IMR-90 (cell line): Measurements from ENCODE around the gene ANO9. TPM values are rescaled to one million over a fixed set of nuclear protein-coding genes. Genes with fewer than 3 reads are reported as not detected.

ENCODE experiments used
- ATAC-seq: fragments of 200-7000 bp; cut with Tn5 transposase; 2 replicates; pipeline ENCODE4 v1.9.1; 2020; ENCODE audit warnings: low read depth, mild to moderate bottlenecking, moderate library complexity
- BruUV-seq: library from RNA; stranded (reverse); fragments of 400-500 nt; replicated peaks from 2 replicates; lab custom pipeline; 2021; lab: Mats Ljungman, UMichigan
- CTCF ChIA-PET: fragments of 300-600 bp; formaldehyde crosslinking; extraction: SDS; loops from one replicate; lab custom pipeline; 2021; ENCODE audit warnings: antibody characterized with exemption; lab: Yijun Ruan, JAX
- POLR2A ChIA-PET: fragments of 300-600 bp; sonication (Branson Sonifier 250); formaldehyde crosslinking; loops from one replicate; lab custom pipeline; 2022; ENCODE audit warnings: antibody characterized with exemption; ENCODE audit not compliant: unreplicated experiment; lab: Charles Lee
- DNase-seq: peaks from one replicate; pipeline ENCODE4 v3.0.0; 2013
- H2AFZ ChIP-seq: replicated peaks from 2 replicates; pipeline ENCODE3; 2013; ENCODE audit warnings: low read length, mild to moderate bottlenecking; ENCODE audit not compliant: poor library complexity
- H2AK5ac ChIP-seq: 2 replicates; pipeline ENCODE4 v1.6.1; 2013; ENCODE audit warnings: low read depth, low read length, inconsistent platforms
- H2AK9ac ChIP-seq: replicated peaks from 2 replicates; pipeline ENCODE3; 2013; ENCODE audit warnings: mild to moderate bottlenecking, low read depth, low read length, moderate library complexity; ENCODE audit not compliant: poor library complexity
- H2BK120ac ChIP-seq: 2 replicates; pipeline ENCODE4 v1.6.1; 2013; ENCODE audit warnings: low read depth, low read length, inconsistent platforms
- H2BK15ac ChIP-seq: 3 replicates; pipeline ENCODE4 v1.6.1; 2013; ENCODE audit warnings: low read depth, low read length, inconsistent platforms
- H2BK20ac ChIP-seq: 2 replicates; pipeline ENCODE4 v1.6.1; 2013; ENCODE audit warnings: low read depth, mild to moderate bottlenecking, inconsistent platforms, low read length, moderate library complexity
- H2BK5ac ChIP-seq: 2 replicates; pipeline ENCODE4 v1.6.1; 2013; ENCODE audit warnings: mild to moderate bottlenecking, low read depth, low read length, inconsistent platforms; ENCODE audit not compliant: poor library complexity, severe bottlenecking
- H3K14ac ChIP-seq: replicated peaks from 2 replicates; pipeline ENCODE4 v1.6.1; 2013; ENCODE audit warnings: low read depth, low read length, inconsistent platforms
- H3K18ac ChIP-seq: 2 replicates; pipeline ENCODE4 v1.6.1; 2013; ENCODE audit warnings: low read depth, low read length, control low read depth
- H3K23ac ChIP-seq: 2 replicates; pipeline ENCODE4 v1.6.1; 2013; ENCODE audit warnings: low read depth, low read length, inconsistent platforms
- H3K27ac ChIP-seq: 2 replicates; pipeline ENCODE4 v1.5.1; 2013; ENCODE audit warnings: mild to moderate bottlenecking, control low read depth, low read length; ENCODE audit not compliant: insufficient read depth
- H3K27me3 ChIP-seq: 2 replicates; pipeline ENCODE4 v1.6.1; 2013; ENCODE audit warnings: low read length; ENCODE audit not compliant: control insufficient read depth, insufficient read depth
- H3K36me3 ChIP-seq: 2 replicates; pipeline ENCODE4 v1.6.1; 2013; ENCODE audit warnings: low read length, mixed read lengths; ENCODE audit not compliant: control insufficient read depth, insufficient read depth
- H3K4ac ChIP-seq: 2 replicates; pipeline ENCODE4 v1.6.1; 2013; ENCODE audit warnings: low read depth, low read length, inconsistent platforms
- H3K4me1 ChIP-seq: 2 replicates; pipeline ENCODE4 v1.6.1; 2013; ENCODE audit warnings: low read length, mixed read lengths; ENCODE audit not compliant: control insufficient read depth, insufficient read depth
- H3K4me2 ChIP-seq: 2 replicates; pipeline ENCODE4 v1.6.1; 2013; ENCODE audit warnings: low read depth, mild to moderate bottlenecking, control low read depth, low read length, moderate library complexity
- H3K4me3 ChIP-seq: 2 replicates; pipeline ENCODE4 v1.5.1; 2013; ENCODE audit warnings: low read depth, mild to moderate bottlenecking, control low read depth, low read length, moderate library complexity; ENCODE audit not compliant: insufficient read depth
- H3K56ac ChIP-seq: 2 replicates; pipeline ENCODE4 v1.6.1; 2013; ENCODE audit warnings: low read length, inconsistent platforms; ENCODE audit not compliant: insufficient read depth; ENCODE audit errors: extremely low read depth
- H3K79me1 ChIP-seq, 2 experiments: 2 replicates each; pipeline ENCODE4 v1.6.1; 2013; ENCODE audit warnings: low read length in 2 of 2, inconsistent platforms in 1 of 2, low read depth in 1 of 2
- H3K9ac ChIP-seq: 2 replicates; pipeline ENCODE4 v1.6.1; 2013; ENCODE audit warnings: low read depth, low read length, control low read depth
- H3K9me1 ChIP-seq: 2 replicates; pipeline ENCODE4 v1.6.1; 2013; ENCODE audit warnings: low read length, inconsistent platforms; ENCODE audit not compliant: insufficient read depth
- H3K9me3 ChIP-seq: 2 replicates; pipeline ENCODE4 v1.6.1; 2013; ENCODE audit warnings: low read length; ENCODE audit not compliant: control insufficient read depth, insufficient read depth
- H4K20me1 ChIP-seq: 2 replicates; pipeline ENCODE4 v1.6.1; 2013; ENCODE audit warnings: low read length, inconsistent platforms; ENCODE audit not compliant: insufficient read depth
- H4K5ac ChIP-seq: 2 replicates; pipeline ENCODE4 v1.6.1; 2013; ENCODE audit warnings: mild to moderate bottlenecking, low read depth, low read length, control low read depth
- H4K8ac ChIP-seq, 2 experiments: 2 replicates each; pipeline ENCODE4 v1.6.1; 2013; ENCODE audit warnings: low read depth in 2 of 2, low read length in 2 of 2, control low read depth in 1 of 2, inconsistent platforms in 1 of 2
- H4K91ac ChIP-seq: 2 replicates; pipeline ENCODE4 v1.6.1; 2013; ENCODE audit warnings: low read depth, low read length, inconsistent platforms; ENCODE audit not compliant: insufficient read depth
- BHLHE40 ChIP-seq: fragments of 150-350 bp; IDR thresholded peaks from 2 replicates; pipeline ENCODE4 v1.6.1; 2016; ENCODE audit warnings: mild to moderate bottlenecking, low read depth, low read length
- CEBPB ChIP-seq: IDR thresholded peaks from 2 replicates; pipeline ENCODE4 v1.6.1; 2012; ENCODE audit warnings: low read depth, low read length, improper control_type of control experiment
- CTCF ChIP-seq: conservative IDR thresholded peaks from 2 replicates; pipeline ENCODE4 v1.5.1; 2012; ENCODE audit warnings: mild to moderate bottlenecking, low read depth, low read length, improper control_type of control experiment
- ELK1 ChIP-seq: fragments of 150-350 bp; IDR thresholded peaks from 2 replicates; pipeline ENCODE4 v1.6.1; 2016; ENCODE audit warnings: low read depth, mild to moderate bottlenecking, low read length, moderate library complexity, borderline replicate concordance
- FOS ChIP-seq: fragments of 150-350 bp; IDR thresholded peaks from 2 replicates; pipeline ENCODE4 v1.6.1; 2016; ENCODE audit warnings: low read depth, low read length
- MAFK ChIP-seq: IDR thresholded peaks from 2 replicates; pipeline ENCODE4 v1.6.1; 2012; ENCODE audit warnings: low read depth, low read length, improper control_type of control experiment
- MAZ ChIP-seq: IDR thresholded peaks from 2 replicates; pipeline ENCODE4 v1.6.1; 2012; ENCODE audit warnings: low read depth, mild to moderate bottlenecking, low read length, improper control_type of control experiment, moderate library complexity, borderline replicate concordance
- MXI1 ChIP-seq: IDR thresholded peaks from 2 replicates; pipeline ENCODE4 v1.6.1; 2012; ENCODE audit warnings: low read depth, mild to moderate bottlenecking, low read length, moderate library complexity, borderline replicate concordance
- NFE2L2 ChIP-seq: fragments of 150-350 bp; IDR thresholded peaks from 2 replicates; pipeline ENCODE4 v1.6.1; 2016; ENCODE audit warnings: low read depth, mild to moderate bottlenecking, low read length
- POLR2A ChIP-seq: IDR thresholded peaks from 2 replicates; pipeline ENCODE4 v1.6.1; 2012; ENCODE audit warnings: mild to moderate bottlenecking, low read depth, low read length
- RFX5 ChIP-seq: IDR thresholded peaks from 2 replicates; pipeline ENCODE4 v1.8.0; 2012; ENCODE audit warnings: low read depth, mild to moderate bottlenecking, low read length, moderate library complexity
- SMC3 ChIP-seq: fragments of 150-350 bp; IDR thresholded peaks from 2 replicates; pipeline ENCODE4 v1.6.1; 2016; ENCODE audit warnings: low read depth, mild to moderate bottlenecking, antibody characterized with exemption, low read length, moderate library complexity
- WGBS, 2 experiments: methylation state at CpG; one replicate each; pipeline versions ENCODE4 v1.1.5 to v1.1.7; 2013; ENCODE audit warnings: missing lambda C conversion rate in 2 of 2; ENCODE audit not compliant: insufficient read length in 1 of 2; ENCODE audit errors: extremely low coverage in 2 of 2; 5-methylcytosine and 5-hydroxymethylcytosine counted together
- dilution Hi-C: fragments of 300-500 bp; cut with HindIII; formaldehyde crosslinking; loops from one replicate; pipeline ENCODE4 v1.14.3; 2018; ENCODE audit warnings: low sequenced_read_pairs; ENCODE audit not compliant: unreplicated experiment
- in situ Hi-C: fragments of 300-500 bp; cut with MboI; formaldehyde crosslinking; loops from 3 replicates; pipeline ENCODE4 v1.14.3; 2019; ENCODE audit warnings: low sequenced_read_pairs, inconsistent platforms, mixed read lengths
- intact Hi-C: fragments of 100-400 bp; cut with micrococcal nuclease; formaldehyde crosslinking; loops from 2 replicates; pipeline ENCODE4 v1.10.0; 2022
- polyA plus RNA-seq, 3 experiments: library from polyadenylated mRNA; depleted of rRNA; stranded (reverse); fragments of >200 nt; gene quantifications; 2 replicates each; pipeline ENCODE4 v1.2.3, GENCODE V29; 2012; ENCODE audit warnings: low replicate concordance in 1 of 3
- total RNA-seq: library from RNA; depleted of rRNA; stranded (reverse); fragments of >200 nt; gene quantifications from 2 replicates; pipeline ENCODE4 v1.2.3, GENCODE V29; 2012

ANO9 gene
- total and polyA plus RNA-seq, 2 of the 4 experiments (the other 2 are of a cell fraction), result not detected

- Histone ChIP-seq H4K20me1 (no peaks in the 10 kb centered on the region), H3K4me1 (no peaks in the 10 kb centered on the region), H3K9me1 (no peaks in the 10 kb centered on the region), H2AK5ac (no peak overlapping the region), H3K56ac (no peak overlapping the region), H3K27ac (no peak overlapping the region), H3K4me2 (no peak overlapping the region), H3K27me3 (peaks cover 21% of the 10 kb centered on the region), H3K4ac (no peak overlapping the region), H4K8ac (no peak overlapping the region), H2BK120ac (no peak overlapping the region), H3K9ac (no peak overlapping the region), H4K91ac (no peak overlapping the region), H3K36me3 (no peaks in the 10 kb centered on the region), H3K9me3 (no peaks in the 10 kb centered on the region), H2BK5ac (no peak overlapping the region), H3K79me1 (no peaks in the 10 kb centered on the region), H3K23ac (no peak overlapping the region), H3K14ac (no peak overlapping the region), H2AFZ (no peak overlapping the region), H3K18ac (no peak overlapping the region), H3K4me3 (no peak overlapping the region), H2AK9ac (no peak overlapping the region), H2BK20ac (no peak overlapping the region), H4K5ac (no peak overlapping the region), H2BK15ac (no peak overlapping the region)
- BruUV-seq, result no TSS peak
- CTCF ChIA-PET, result interaction anchor here (0.9 kb wide), 1 partner anchor 23 kb away, joined by 4 read pairs; no protein-coding TSS in a partner anchor
- DNase-seq (no peak), ATAC-seq (no peak)
- in situ Hi-C loops (no loop called here), dilution Hi-C loops (no loop called here), intact Hi-C loops (no loop called here)
- WGBS, 2 experiments, result no CpG with 5 or more reads among the region's 4 CpGs
- no peak for TF ChIP-seq ELK1
- no peak for TF ChIP-seq RFX5
- no peak for TF ChIP-seq FOS
- TF ChIP-seq POLR2A, result no peak
- TF ChIP-seq MAZ, result no peak
- no peak for TF ChIP-seq CEBPB
- no peak for TF ChIP-seq CTCF
- no peak for TF ChIP-seq MAFK
- TF ChIP-seq BHLHE40, result no peak
- TF ChIP-seq NFE2L2, result no peak
- no peak for TF ChIP-seq SMC3
- no peak for TF ChIP-seq MXI1
- POLR2A ChIA-PET, result no interaction called here
These were observed 16.5 kb downstream of the ANO9 start for GRCh38 chr11:425301-425700.
